Subcutaneous adipose tissue (tissue), 4 donors: ENCODE data around the gene SIMC1. TPM values are rescaled to one million over a fixed set of nuclear protein-coding genes. Genes with fewer than 3 reads are reported as not detected.
"Not testable (repeated sequence)": the region's sequence is repeated elsewhere in the genome, so short reads cannot be mapped to it uniquely, and the experiment has no call there.

Experiments used
- CTCF ChIP-seq: fragments of 450-650 bp; IDR thresholded peaks from one replicate; pipeline ENCODE4 v1.5.1; 2016; ENCODE audit warnings: low read depth, mild to moderate bottlenecking, control low read depth, antibody characterized with exemption, moderate library complexity
- total RNA-seq, 4 donors: library from RNA; depleted of rRNA; stranded (reverse); fragments of >200 nt; gene quantifications; one replicate each; pipeline ENCODE4 v1.1.0, GENCODE V29; 2016

Gene SIMC1
- total RNA-seq: 1 to 10 TPM; 7.0 to 9.8 (median 7.9) TPM

DNA sequence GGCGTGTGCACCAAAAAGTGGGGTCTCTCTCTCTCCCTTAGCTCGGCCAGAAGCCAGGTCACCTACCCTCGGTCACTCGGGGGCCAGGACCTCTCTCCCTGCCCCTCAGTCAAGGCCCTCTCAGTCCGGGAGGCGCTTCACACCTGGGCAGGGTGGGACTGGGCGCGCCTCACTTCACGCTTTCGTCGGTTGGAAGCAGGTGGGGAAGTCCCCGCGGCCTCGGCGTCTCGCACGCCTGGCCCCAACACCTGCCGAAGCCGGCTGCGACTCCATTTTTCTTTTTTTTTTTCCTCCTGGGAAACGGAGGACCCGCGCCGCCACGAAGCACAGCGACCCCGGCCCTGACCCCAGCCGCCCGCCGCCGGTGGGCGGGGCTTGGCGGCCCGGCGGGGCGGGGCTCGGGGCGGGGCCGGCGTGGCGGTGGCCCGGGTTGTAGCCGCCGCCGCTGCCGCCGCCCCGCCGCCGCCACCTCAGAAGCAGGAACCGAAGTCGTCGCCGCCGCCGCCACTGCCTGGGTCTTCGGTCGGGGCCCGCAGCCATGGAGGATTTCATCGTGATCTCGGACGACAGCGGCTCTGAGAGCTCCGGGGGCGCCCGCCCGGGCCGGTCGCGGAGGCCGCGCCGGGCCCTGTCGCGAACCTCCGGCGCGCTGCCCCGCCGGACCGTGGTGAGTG, at the start of gene SIMC1:
SIMC1 (plus strand) TSS at position 454 of the 674 bp plus-strand sequence; CDS start at position 539, 85 bp downstream.
- TF ChIP-seq CTCF: not testable (repeated sequence)

DNA sequence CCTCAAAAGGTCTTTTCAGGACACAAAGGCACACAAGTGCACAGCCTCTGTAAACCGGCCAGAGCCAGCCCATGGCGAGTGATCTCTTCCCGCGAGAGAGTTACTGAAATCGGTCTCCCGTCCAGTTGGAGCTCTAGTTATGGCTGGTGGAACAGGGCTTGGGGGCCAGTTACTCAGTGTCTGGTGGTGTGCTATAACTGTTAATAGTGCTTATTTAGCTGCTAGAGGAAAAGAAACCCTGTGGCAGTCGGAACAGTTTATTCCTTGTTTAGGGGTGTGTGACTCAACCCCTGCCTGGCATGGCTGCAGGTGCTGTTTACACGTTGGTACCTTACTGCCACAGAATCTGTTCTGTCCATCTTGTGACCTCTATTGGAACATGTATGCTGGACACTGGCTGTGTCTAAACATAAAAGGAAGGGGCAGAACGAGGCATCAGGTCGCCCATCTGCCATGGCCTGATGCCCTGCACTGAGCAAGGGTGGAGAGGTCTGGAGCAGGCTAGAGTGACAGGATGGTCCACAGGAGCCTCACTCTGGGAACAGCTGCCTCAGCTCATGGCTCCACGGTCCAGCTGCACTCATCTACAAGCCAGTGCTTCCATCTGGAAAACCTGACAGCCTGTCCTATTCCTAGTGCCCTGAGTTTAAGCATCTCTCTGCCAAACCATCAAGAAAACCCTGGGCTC, 49.6 kb upstream of the SIMC1 start:
- no peak for TF ChIP-seq CTCF

- no peak for TF ChIP-seq CTCF
Measured at GRCh38 chr5:176189857-176190256, 48.4 kb upstream of the SIMC1 start.

DNA sequence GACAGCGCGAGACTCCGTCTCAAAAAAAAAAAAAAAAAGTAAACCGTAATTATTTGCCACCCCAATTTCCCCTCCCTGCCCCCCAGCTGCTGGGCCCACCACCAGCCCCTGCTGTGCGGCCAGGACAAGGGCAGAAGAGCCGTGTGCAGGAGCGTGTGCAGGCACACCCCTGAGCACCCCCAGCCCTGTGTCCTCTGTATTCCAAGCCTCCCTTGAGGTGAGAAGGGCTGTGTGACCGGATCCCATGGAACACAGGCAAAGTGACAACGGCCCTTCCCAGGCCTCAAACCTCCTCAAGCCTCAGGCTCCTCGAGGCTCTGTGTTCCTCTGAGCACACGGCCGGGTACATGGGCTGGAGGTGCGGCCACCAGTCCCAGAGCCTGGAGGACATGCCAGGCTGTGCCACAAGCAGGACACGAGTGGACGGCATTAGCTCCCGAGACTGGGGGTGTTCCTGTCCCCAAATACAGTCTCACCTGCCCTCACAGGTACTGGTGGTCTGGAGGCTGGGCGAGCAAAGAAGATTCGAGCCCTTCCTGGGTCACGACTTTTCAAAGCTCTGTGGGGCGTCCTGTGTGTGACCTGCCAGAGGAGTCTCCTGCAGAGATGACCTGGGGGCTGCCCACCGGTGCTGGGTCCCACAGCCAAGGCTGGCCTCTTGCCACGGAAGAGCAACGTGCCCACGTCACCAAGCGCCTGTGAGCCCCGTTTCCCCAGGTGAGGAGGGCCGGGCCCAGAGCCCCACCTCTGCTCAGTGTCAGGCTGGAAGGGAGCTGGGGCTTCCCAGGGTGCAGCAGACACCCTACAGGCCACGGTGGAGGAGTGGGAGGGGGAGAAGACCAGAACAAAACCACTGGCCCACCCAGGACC, 47.1 kb upstream of the SIMC1 start:
- TF ChIP-seq CTCF: no peak

DNA sequence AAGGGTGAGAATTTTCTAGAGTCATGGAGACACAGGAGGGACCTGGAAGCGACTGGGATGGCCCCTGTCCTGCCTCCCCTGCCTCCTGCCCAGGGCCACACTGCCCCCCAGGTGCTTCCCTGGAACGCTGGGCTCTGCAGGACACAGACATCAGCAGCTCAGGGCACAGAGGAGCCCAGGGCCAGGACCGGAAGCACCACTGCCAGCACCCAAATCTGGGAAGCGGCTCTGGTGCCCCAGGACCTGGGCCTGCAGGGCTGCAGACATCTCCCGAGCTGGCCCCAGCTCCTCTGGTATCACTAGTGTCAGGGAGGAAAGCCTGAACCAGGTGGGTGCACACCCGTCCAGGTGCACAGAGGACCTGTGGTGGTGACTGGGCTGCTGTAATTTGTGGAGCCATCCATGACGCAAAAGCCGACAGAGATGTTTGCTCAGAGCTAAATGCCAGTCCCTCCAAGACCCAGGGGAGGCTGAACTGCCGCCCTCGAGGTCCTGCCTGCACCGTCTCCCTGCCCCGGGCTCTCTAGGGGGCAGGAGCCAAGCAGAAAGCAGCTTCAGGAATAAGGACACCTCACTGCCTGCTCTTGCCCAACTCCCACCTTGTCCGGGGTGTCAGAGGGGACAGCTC, 46.0 kb upstream of the SIMC1 start:
- no peak for TF ChIP-seq CTCF

GRCh38 chr5:176201811-176202210, 36.4 kb upstream of the SIMC1 start:
- no peak for TF ChIP-seq CTCF

- no peak for TF ChIP-seq CTCF
Measured at GRCh38 chr5:176203086-176203485, 35.1 kb upstream of the SIMC1 start.
